ENCODE data around the gene TMEM161A.
"Not testable (repeated sequence)": the region's sequence is repeated elsewhere in the genome, so short reads cannot be mapped to it uniquely, and the experiment has no call there.

TMEM161A gene

GRCh38 chr19:19138109-19138981 is at the start of gene TMEM161A:
TSS of gene TMEM161A (minus strand) at chr19:19138478. CDS start at chr19:19138428, 50 bp downstream.
- DNase-seq (ENCODE audit: low read depth in 1 of 2, low spot score in 1 of 2): peak; percentile 81 to 97

GRCh38 chr19:19186742-19187141 is 48.5 kb upstream of the TMEM161A start:
- DNase-seq (ENCODE audit: low read depth in 1 of 2, low spot score in 1 of 2): no peak

- DNase-seq (ENCODE audit: low read depth in 1 of 2, low spot score in 1 of 2): peak; percentile 27 to 55
Observed at GRCh38 chr19:19185853-19186740, 47.8 kb upstream of the TMEM161A start.

- DNase-seq (ENCODE audit: low read depth in 1 of 2, low spot score in 1 of 2): no peak
Observed at GRCh38 chr19:19181488-19181998, 43.3 kb upstream of the TMEM161A start.

- DNase-seq (ENCODE audit: low read depth in 1 of 2, low spot score in 1 of 2): no peak
Observed at GRCh38 chr19:19179548-19180441, 41.5 kb upstream of the TMEM161A start.

- no peak for DNase-seq (ENCODE audit: low read depth in 1 of 2, low spot score in 1 of 2)
Observed at GRCh38 chr19:19176950-19177349, 38.7 kb upstream of the TMEM161A start.

- DNase-seq (ENCODE audit: low read depth in 1 of 2, low spot score in 1 of 2): not testable (repeated sequence)
Observed at GRCh38 chr19:19173243-19173642, 35.0 kb upstream of the TMEM161A start.

GRCh38 chr19:19171821-19172532 is 33.7 kb upstream of the TMEM161A start:
- DNase-seq (ENCODE audit: low read depth in 1 of 2, low spot score in 1 of 2): no peak

GRCh38 chr19:19170873-19171672 is 32.8 kb upstream of the TMEM161A start:
- no peak for DNase-seq (ENCODE audit: low read depth in 1 of 2, low spot score in 1 of 2)

- peak; percentile 39 to 78 for DNase-seq (ENCODE audit: low read depth in 1 of 2, low spot score in 1 of 2)
Observed at GRCh38 chr19:19170053-19170872, 32.0 kb upstream of the TMEM161A start, which contains the start of gene MEF2B. TSS of gene MEF2B (minus strand) at chr19:19170263. CDS start at chr19:19150735, 19,528 bp downstream.

GRCh38 chr19:19169236-19170052 is 31.2 kb upstream of the TMEM161A start:
- DNase-seq (ENCODE audit: low read depth in 1 of 2, low spot score in 1 of 2): no peak

GRCh38 chr19:19167612-19168011 is 29.3 kb upstream of the TMEM161A start:
- no peak for DNase-seq (ENCODE audit: low read depth in 1 of 2, low spot score in 1 of 2)

GRCh38 chr19:19165396-19165795 is 27.1 kb upstream of the TMEM161A start:
- DNase-seq (ENCODE audit: low read depth in 1 of 2, low spot score in 1 of 2): no peak

GRCh38 chr19:19162495-19162894 is 24.2 kb upstream of the TMEM161A start:
- no peak for DNase-seq (ENCODE audit: low read depth in 1 of 2, low spot score in 1 of 2)

GRCh38 chr19:19160461-19161035 is 22.3 kb upstream of the TMEM161A start:
- no peak for DNase-seq (ENCODE audit: low read depth in 1 of 2, low spot score in 1 of 2)

- no peak for DNase-seq (ENCODE audit: low read depth in 1 of 2, low spot score in 1 of 2)
Observed at GRCh38 chr19:19159534-19159933, 21.3 kb upstream of the TMEM161A start.

- DNase-seq (ENCODE audit: low read depth in 1 of 2, low spot score in 1 of 2): no peak
Observed at GRCh38 chr19:19157808-19158207, 19.5 kb upstream of the TMEM161A start.

All from activated CD4-positive, alpha-beta T cell treated with anti-CD3 and anti-CD28 coated beads, Interleukin-2, amount 50 U/mL, for 24 hours (primary cell).